HL-60 (cell line): ENCODE measurements around the gene OGG1.

Experiments used
- DNase-seq, 2 experiments: peaks; one replicate each; pipeline ENCODE4 v3.0.0-alpha.2; 2010 to 2020; ENCODE audit warnings: low read depth in 1 of 2, low spot score in 1 of 2
- H3K27ac ChIP-seq: fragments of 250-450 bp; sonication (Bioruptor Pico); replicated peaks from 2 replicates; pipeline ENCODE4 v1.5.1; 2020; ENCODE audit warnings: mild to moderate bottlenecking, moderate library complexity
- H3K27me3 ChIP-seq: fragments of 250-450 bp; sonication (Bioruptor Pico); 2 replicates; pipeline ENCODE4 v1.5.1; 2021; ENCODE audit warnings: mild to moderate bottlenecking, moderate library complexity; ENCODE audit not compliant: insufficient read depth, poor library complexity, severe bottlenecking
- H3K4me3 ChIP-seq: replicated peaks from 2 replicates; pipeline ENCODE4 v1.5.1; 2011; ENCODE audit warnings: mild to moderate bottlenecking, control low read depth, low read length; ENCODE audit not compliant: insufficient read depth
- CTCF ChIP-seq: IDR thresholded peaks from one replicate; pipeline ENCODE4 v1.5.1; 2011; ENCODE audit warnings: low read length, control low read depth, inconsistent platforms; ENCODE audit not compliant: insufficient read depth
- GABPA ChIP-seq: IDR thresholded peaks from 2 replicates; pipeline ENCODE4 v1.6.1; 2012; ENCODE audit warnings: low read depth
- POLR2AphosphoS5 ChIP-seq: IDR thresholded peaks from 2 replicates; pipeline ENCODE4 v1.6.1; 2012; ENCODE audit warnings: low read depth
- REST ChIP-seq: IDR thresholded peaks from 2 replicates; pipeline ENCODE4 v1.6.1; 2012; ENCODE audit warnings: low read depth; ENCODE audit not compliant: insufficient replicate concordance
- SPI1 ChIP-seq: IDR thresholded peaks from 2 replicates; pipeline ENCODE4 v1.6.1; 2012; ENCODE audit warnings: low read depth, mild to moderate bottlenecking, borderline replicate concordance

Gene OGG1

GRCh38 chr3:9784965-9785364, 35.2 kb downstream of the OGG1 start:
- H3K4me3 ChIP-seq = no peak overlapping the region
- TF ChIP-seq SPI1 (no peak), CTCF (no peak), GABPA (no peak), POLR2AphosphoS5 (no peak), REST (no peak)

GRCh38 chr3:9785602-9786001, 35.9 kb downstream of the OGG1 start:
- TF ChIP-seq POLR2AphosphoS5 (no peak), SPI1 (no peak), REST (no peak), CTCF (no peak), GABPA (no peak)
- H3K27ac ChIP-seq = 0 out of 2 replicates have a peak overlapping the region, but pooled peaks have one; percentile 7
- H3K4me3 ChIP-seq = no peak overlapping the region
- no peak for DNase-seq
- no peaks in the 10 kb centered on the region for H3K27me3 ChIP-seq

More at GRCh38 chr3:9784965-9785364, 35.2 kb downstream of the OGG1 start:
- Histone ChIP-seq H3K27ac (no peak overlapping the region), H3K27me3 (no peaks in the 10 kb centered on the region)
- no peak for DNase-seq

GRCh38 chr3:9786209-9786739, 36.5 kb downstream of the OGG1 start:
- TF ChIP-seq GABPA (no peak), SPI1 (peak; percentile 58; the same call in 1 of the 2 replicates), CTCF (no peak)
- H3K27ac ChIP-seq = peak overlapping the region; percentile 41
- peak in 1 of 2 experiments; percentile 25 for DNase-seq

More at GRCh38 chr3:9786209-9786739, 36.5 kb downstream of the OGG1 start:
- no peak overlapping the region for H3K4me3 ChIP-seq
- no peaks in the 10 kb centered on the region for H3K27me3 ChIP-seq
